DND-41 (cell line): Measurements from ENCODE around the gene AP1S3.
"Not testable (repeated sequence)": the region's sequence is repeated elsewhere in the genome, so short reads cannot be mapped to it uniquely, and the experiment has no call there.

Experiments used
- ATAC-seq: fragments of 200-7000 bp; cut with Tn5 transposase; 3 replicates; pipeline ENCODE4 v1.9.1; 2021; ENCODE audit warnings: low read depth; ENCODE audit not compliant: insufficient read depth
- DNase-seq: peaks from one replicate; pipeline ENCODE4 v3.0.0-alpha.2; 2020
- H2AFZ ChIP-seq: 2 replicates; pipeline ENCODE4 v1.6.0; 2012; ENCODE audit warnings: low read depth, low read length
- H3K27ac ChIP-seq: 2 replicates; pipeline ENCODE4 v1.5.1; 2012; ENCODE audit warnings: low read length, inconsistent platforms
- H3K27me3 ChIP-seq: fragments of 200-600 bp; sonication (generic); 2 replicates; pipeline ENCODE4 v1.6.0; 2012; ENCODE audit warnings: low read length, mild to moderate bottlenecking, inconsistent platforms; ENCODE audit not compliant: insufficient read depth, poor library complexity
- H3K36me3 ChIP-seq: 2 replicates; pipeline ENCODE4 v1.5.1; 2012; ENCODE audit warnings: low read length, inconsistent platforms; ENCODE audit not compliant: insufficient read depth
- H3K4me1 ChIP-seq: 2 replicates; pipeline ENCODE4 v1.5.1; 2012; ENCODE audit warnings: mild to moderate bottlenecking, low read length; ENCODE audit not compliant: insufficient read depth
- H3K4me2 ChIP-seq: 2 replicates; pipeline ENCODE4 v1.6.0; 2012; ENCODE audit warnings: mild to moderate bottlenecking, moderate library complexity, low read length, inconsistent platforms; ENCODE audit not compliant: insufficient read depth
- H3K4me3 ChIP-seq, 2 experiments: fragments of 200-600 bp in 1 of 2; shearing (Covaris generic) in 1 of 2; 2 replicates each; pipeline ENCODE4 v1.5.1; 2012 to 2016; ENCODE audit warnings: inconsistent platforms in 2 of 2, low read length in 2 of 2, mild to moderate bottlenecking in 2 of 2, low read depth in 1 of 2, moderate library complexity in 1 of 2
- H3K79me2 ChIP-seq: 2 replicates; pipeline ENCODE4 v1.6.0; 2012; ENCODE audit warnings: low read length, inconsistent platforms; ENCODE audit not compliant: insufficient read depth
- H3K9ac ChIP-seq: 2 replicates; pipeline ENCODE4 v1.6.0; 2012; ENCODE audit warnings: low read depth, mild to moderate bottlenecking, inconsistent platforms, low read length, moderate library complexity
- H3K9me3 ChIP-seq: 2 replicates; pipeline ENCODE4 v1.5.1; 2012; ENCODE audit warnings: low read length, moderate library complexity, mild to moderate bottlenecking, inconsistent platforms; ENCODE audit not compliant: insufficient read depth, severe bottlenecking
- H4K20me1 ChIP-seq: 2 replicates; pipeline ENCODE4 v1.6.0; 2012; ENCODE audit warnings: low read length; ENCODE audit not compliant: insufficient read depth
- CTCF ChIP-seq: IDR thresholded peaks from 2 replicates; pipeline ENCODE4 v1.5.1; 2012; ENCODE audit warnings: borderline replicate concordance, low read length, moderate library complexity, mild to moderate bottlenecking; ENCODE audit not compliant: poor library complexity, severe bottlenecking; ENCODE audit errors: extremely low read depth
- EZH2 ChIP-seq: IDR thresholded peaks from 3 replicates; pipeline ENCODE4 v1.6.1; 2012; ENCODE audit warnings: borderline replicate concordance, low read depth, mild to moderate bottlenecking, moderate library complexity, low read length, inconsistent platforms; ENCODE audit not compliant: severe bottlenecking

AP1S3 gene

GRCh38 chr2:223877721-223878410 lies 40.5 kb upstream of the AP1S3 start:
- no peak overlapping the region for H2AFZ ChIP-seq
- no peaks in the 10 kb centered on the region for H3K9me3 ChIP-seq
- no peak overlapping the region for H3K9ac ChIP-seq
- H3K4me2 ChIP-seq: no peak overlapping the region
- TF ChIP-seq EZH2 (no peak), CTCF (no peak)
- H3K4me3 ChIP-seq: no peak overlapping the region
- no peaks in the 10 kb centered on the region for H3K27me3 ChIP-seq
- H3K79me2 ChIP-seq: no peaks in the 10 kb centered on the region
- H4K20me1 ChIP-seq: no peaks in the 10 kb centered on the region
- DNase-seq: no peak
- H3K36me3 ChIP-seq: peaks cover 32% of the 10 kb centered on the region
- H3K27ac ChIP-seq: no peak overlapping the region
- ATAC-seq: no peak
- no peaks in the 10 kb centered on the region for H3K4me1 ChIP-seq

GRCh38 chr2:223873672-223874071 lies 36.3 kb upstream of the AP1S3 start:
- Histone ChIP-seq H3K27ac (no peak overlapping the region), H4K20me1 (no peaks in the 10 kb centered on the region), H3K4me3 (no peak overlapping the region), H3K36me3 (peaks cover 12% of the 10 kb centered on the region), H2AFZ (no peak overlapping the region), H3K4me2 (no peak overlapping the region), H3K79me2 (no peaks in the 10 kb centered on the region), H3K4me1 (no peaks in the 10 kb centered on the region), H3K27me3 (no peaks in the 10 kb centered on the region), H3K9ac (no peak overlapping the region), H3K9me3 (no peaks in the 10 kb centered on the region)
- DNase-seq (no peak), ATAC-seq (no peak)
- TF ChIP-seq CTCF (no peak), EZH2 (no peak)

GRCh38 chr2:223872772-223873171 lies 35.4 kb upstream of the AP1S3 start:
- not testable (repeated sequence) for H3K27ac ChIP-seq, H3K27me3 ChIP-seq, H3K9ac ChIP-seq, ATAC-seq, H3K4me1 ChIP-seq, H3K4me2 ChIP-seq, H3K79me2 ChIP-seq, H3K9me3 ChIP-seq, H3K4me3 ChIP-seq, H2AFZ ChIP-seq, H4K20me1 ChIP-seq, DNase-seq
- peaks cover 12% of the 10 kb centered on the region for H3K36me3 ChIP-seq

- ATAC-seq, H3K79me2 ChIP-seq, DNase-seq, H3K4me2 ChIP-seq, H3K27ac ChIP-seq, H3K9ac ChIP-seq, H3K4me3 ChIP-seq, H3K9me3 ChIP-seq, H2AFZ ChIP-seq, H4K20me1 ChIP-seq, H3K36me3 ChIP-seq, H3K4me1 ChIP-seq, H3K27me3 ChIP-seq: not testable (repeated sequence)
These were observed 34.3 kb upstream of the AP1S3 start for GRCh38 chr2:223871661-223872060.
